Measurements from ENCODE around the gene PRPF38A. TPM values are rescaled to one million over a fixed set of nuclear protein-coding genes. Genes with fewer than 3 reads are reported as not detected.
A peak's percentile ranks its signal among the peaks of the same experiment; 100 is the strongest.

The PRPF38A gene
- total RNA-seq (10 to 100 TPM; 18.0 to 26.3 (median 23.6) TPM), polyA plus RNA-seq (9.2 TPM)
- long read RNA-seq, donor 1, full-length matches to known transcripts: 28 of 40 reads
- long read RNA-seq, donor 1, partial matches to known transcripts: 8 of 40 reads
- long read RNA-seq, donor 1, other reads (novel, unspliced or antisense): 4 of 40 reads
- long read RNA-seq, donor 2, full-length matches to known transcripts: 13 of 19 reads
- long read RNA-seq, donor 2, partial matches to known transcripts: 4 of 19 reads
- long read RNA-seq, donor 2, other reads (novel, unspliced or antisense): 2 of 19 reads
- long read RNA-seq, donor 3, full-length matches to known transcripts: 62 of 93 reads
- long read RNA-seq, donor 3, partial matches to known transcripts: 16 of 93 reads
- long read RNA-seq, donor 3, other reads (novel, unspliced or antisense): 15 of 93 reads
- long read RNA-seq, donor 4, full-length matches to known transcripts: 6 of 11 reads
- long read RNA-seq, donor 4, partial matches to known transcripts: 5 of 11 reads
- long read RNA-seq, donor 4, other reads (novel, unspliced or antisense): 0 of 11 reads

GRCh38 chr1:52404116-52404974 lies at the start of gene PRPF38A, which contains the start of gene ORC1:
PRPF38A (plus strand) TSS chr1:52404602; CDS start chr1:52404750, 148 bp downstream.
ORC1 (minus strand) TSS chr1:52404423; CDS start chr1:52402223, 2,200 bp downstream.
- intact Hi-C loops (cut with DNase I): loop anchor here in 1 of 4 donors (10.0 kb wide), 1 partner anchor 290 kb away; the partner anchor contains the start of gene COA7
- no peaks in the 10 kb centered on the region for H3K27me3 ChIP-seq (ENCODE audit: control insufficient read depth, insufficient read depth)
- DNase-seq: peak; percentile 97 to 99 (median 98)
- no peaks in the 10 kb centered on the region for H3K4me1 ChIP-seq (ENCODE audit: control insufficient read depth, insufficient read depth, low read length)
- peak within 1 kb of the TSS; percentile 84 for H3K27ac ChIP-seq (ENCODE audit: low read length)
- H3K4me3 ChIP-seq (ENCODE audit: low read length): peak within 1 kb of the TSS; percentile 91
- H3K9me3 ChIP-seq (ENCODE audit: control insufficient read depth, low read length): no peaks in the 10 kb centered on the region
- ATAC-seq: peak; percentile 100
- under 1% methylated on average over 57 of the region's 57 CpGs for WGBS

- DNase-seq: no peak
- no peak overlapping the region for H3K4me3 ChIP-seq (ENCODE audit: low read length)
- no peak overlapping the region for H3K27ac ChIP-seq (ENCODE audit: low read length)
- no peaks in the 10 kb centered on the region for H3K27me3 ChIP-seq (ENCODE audit: control insufficient read depth, insufficient read depth)
- WGBS: 94% methylated on average over 8 of the region's 8 CpGs
- intact Hi-C loops (cut with DNase I): no loop called here
- ATAC-seq: no peak
- no peaks in the 10 kb centered on the region for H3K4me1 ChIP-seq (ENCODE audit: control insufficient read depth, insufficient read depth, low read length)
- H3K9me3 ChIP-seq (ENCODE audit: control insufficient read depth, low read length): no peaks in the 10 kb centered on the region
These were observed 49.0 kb upstream of the PRPF38A start for GRCh38 chr1:52355436-52355835.

- 91% methylated on average over 11 of the region's 11 CpGs for WGBS
These were observed 48.4 kb upstream of the PRPF38A start for GRCh38 chr1:52355847-52356505.

GRCh38 chr1:52356818-52357355 lies 47.5 kb upstream of the PRPF38A start:
- 92% methylated on average over 8 of the region's 8 CpGs for WGBS
- H3K27me3 ChIP-seq (ENCODE audit: control insufficient read depth, insufficient read depth): no peaks in the 10 kb centered on the region
- H3K27ac ChIP-seq (ENCODE audit: low read length): no peak overlapping the region
- intact Hi-C loops (cut with DNase I): no loop called here
- H3K4me1 ChIP-seq (ENCODE audit: control insufficient read depth, insufficient read depth, low read length): no peaks in the 10 kb centered on the region
- no peak for ATAC-seq
- no peaks in the 10 kb centered on the region for H3K9me3 ChIP-seq (ENCODE audit: control insufficient read depth, low read length)
- no peak for DNase-seq
- no peak overlapping the region for H3K4me3 ChIP-seq (ENCODE audit: low read length)

More at GRCh38 chr1:52355847-52356505, 48.4 kb upstream of the PRPF38A start:
- H3K27me3 ChIP-seq (ENCODE audit: control insufficient read depth, insufficient read depth): no peaks in the 10 kb centered on the region
- no peaks in the 10 kb centered on the region for H3K9me3 ChIP-seq (ENCODE audit: control insufficient read depth, low read length)
- H3K4me1 ChIP-seq (ENCODE audit: control insufficient read depth, insufficient read depth, low read length): no peaks in the 10 kb centered on the region
- no peak overlapping the region for H3K27ac ChIP-seq (ENCODE audit: low read length)
- intact Hi-C loops (cut with DNase I): no loop called here
- no peak overlapping the region for H3K4me3 ChIP-seq (ENCODE audit: low read length)
- ATAC-seq (no peak), DNase-seq (no peak)

- 96% methylated on average over 9 of the region's 9 CpGs for WGBS
- ATAC-seq: no peak
- no peaks in the 10 kb centered on the region for H3K4me1 ChIP-seq (ENCODE audit: control insufficient read depth, insufficient read depth, low read length)
- H3K27ac ChIP-seq (ENCODE audit: low read length): no peak overlapping the region
- no peaks in the 10 kb centered on the region for H3K27me3 ChIP-seq (ENCODE audit: control insufficient read depth, insufficient read depth)
- intact Hi-C loops (cut with DNase I): no loop called here
- H3K9me3 ChIP-seq (ENCODE audit: control insufficient read depth, low read length): no peaks in the 10 kb centered on the region
- DNase-seq: no peak
- H3K4me3 ChIP-seq (ENCODE audit: low read length): no peak overlapping the region
These were observed 47.0 kb upstream of the PRPF38A start for GRCh38 chr1:52357397-52357796.

GRCh38 chr1:52358851-52359497 lies 45.4 kb upstream of the PRPF38A start:
- Histone ChIP-seq H3K4me3 (ENCODE audit: low read length) (no peak overlapping the region), H3K9me3 (ENCODE audit: control insufficient read depth, low read length) (no peaks in the 10 kb centered on the region), H3K4me1 (ENCODE audit: control insufficient read depth, insufficient read depth, low read length) (no peaks in the 10 kb centered on the region), H3K27me3 (ENCODE audit: control insufficient read depth, insufficient read depth) (no peaks in the 10 kb centered on the region), H3K27ac (ENCODE audit: low read length) (no peak overlapping the region)
- 92% methylated on average over 18 of the region's 18 CpGs for WGBS
- DNase-seq (no peak), ATAC-seq (no peak)
- intact Hi-C loops (cut with DNase I): no loop called here

- Histone ChIP-seq H3K27me3 (ENCODE audit: control insufficient read depth, insufficient read depth) (no peaks in the 10 kb centered on the region), H3K27ac (ENCODE audit: low read length) (no peak overlapping the region), H3K4me1 (ENCODE audit: control insufficient read depth, insufficient read depth, low read length) (no peaks in the 10 kb centered on the region), H3K9me3 (ENCODE audit: control insufficient read depth, low read length) (no peaks in the 10 kb centered on the region), H3K4me3 (ENCODE audit: low read length) (no peak overlapping the region)
- intact Hi-C loops (cut with DNase I): no loop called here
- 91% methylated on average over 24 of the region's 24 CpGs for WGBS
- DNase-seq: no peak
- ATAC-seq: no peak
These were observed 44.5 kb upstream of the PRPF38A start for GRCh38 chr1:52359676-52360594.

GRCh38 chr1:52360595-52360968 lies 43.8 kb upstream of the PRPF38A start:
- Histone ChIP-seq H3K27me3 (ENCODE audit: control insufficient read depth, insufficient read depth) (no peaks in the 10 kb centered on the region), H3K4me1 (ENCODE audit: control insufficient read depth, insufficient read depth, low read length) (peaks cover 3% of the 10 kb centered on the region), H3K9me3 (ENCODE audit: control insufficient read depth, low read length) (no peaks in the 10 kb centered on the region), H3K27ac (ENCODE audit: low read length) (no peak overlapping the region), H3K4me3 (ENCODE audit: low read length) (no peak overlapping the region)
- no peak for ATAC-seq
- intact Hi-C loops (cut with DNase I): no loop called here
- no peak for DNase-seq
- 86% methylated on average over 7 of the region's 7 CpGs for WGBS

GRCh38 chr1:52364235-52364839 lies 40.1 kb upstream of the PRPF38A start:
- 82% methylated on average over 5 of the region's 5 CpGs for WGBS
- Histone ChIP-seq H3K4me1 (ENCODE audit: control insufficient read depth, insufficient read depth, low read length) (peaks cover 3% of the 10 kb centered on the region), H3K27ac (ENCODE audit: low read length) (no peak overlapping the region), H3K4me3 (ENCODE audit: low read length) (no peak overlapping the region), H3K9me3 (ENCODE audit: control insufficient read depth, low read length) (no peaks in the 10 kb centered on the region), H3K27me3 (ENCODE audit: control insufficient read depth, insufficient read depth) (no peaks in the 10 kb centered on the region)
- intact Hi-C loops (cut with DNase I): no loop called here
- ATAC-seq: no peak
- peak in 1 of 3 donors; percentile 56 for DNase-seq

All from right cardiac atrium (tissue), 5 donors.